GM18526 (cell line): Measurements from ENCODE around the gene MBD5.

Experiments
- POLR2A ChIP-seq: IDR thresholded peaks from 3 replicates; pipeline ENCODE4 v1.6.1; 2011; ENCODE audit not compliant: insufficient read length; ENCODE audit errors: extremely low read depth

Gene MBD5

GRCh38 chr2:148479398-148479797 is 458.5 kb downstream of the MBD5 start:
- TF ChIP-seq POLR2A, result no peak

DNA sequence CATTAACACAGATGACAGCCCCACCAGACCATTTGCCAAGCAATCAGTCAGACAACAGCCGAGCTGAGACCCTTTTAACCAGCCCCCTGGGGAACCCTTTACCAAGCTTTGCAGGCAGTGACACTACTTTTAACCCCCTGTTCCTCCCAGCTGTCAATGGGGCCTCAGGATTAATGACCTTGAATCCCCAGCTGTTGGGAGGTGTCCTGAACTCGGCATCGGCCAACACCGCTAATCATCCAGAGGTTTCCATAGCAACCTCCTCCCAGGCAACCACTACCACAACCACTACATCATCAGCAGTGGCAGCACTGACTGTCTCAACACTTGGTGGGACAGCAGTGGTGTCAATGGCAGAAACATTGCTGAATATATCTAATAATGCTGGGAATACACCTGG is 462.8 kb downstream of the MBD5 start:
- TF ChIP-seq POLR2A, result no peak

DNA sequence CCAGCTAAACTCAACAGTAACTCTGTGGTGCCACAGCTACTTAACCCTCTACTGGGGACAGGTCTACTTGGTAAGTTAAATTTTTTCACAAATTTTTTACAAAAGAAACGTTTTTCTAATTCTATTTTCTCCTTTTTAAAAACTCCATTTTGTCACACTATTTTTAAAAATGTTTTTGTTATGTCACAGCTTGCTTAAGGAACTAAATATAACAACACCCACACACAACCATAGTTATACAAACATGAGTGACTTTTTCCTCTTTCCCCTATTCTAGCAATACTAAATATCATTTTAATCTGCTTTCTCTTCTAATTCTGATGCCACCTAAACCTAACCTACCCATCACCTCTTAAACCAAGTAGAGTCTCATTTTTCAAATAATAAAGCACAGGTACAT is 463.2 kb downstream of the MBD5 start:
- TF ChIP-seq POLR2A, result no peak

DNA sequence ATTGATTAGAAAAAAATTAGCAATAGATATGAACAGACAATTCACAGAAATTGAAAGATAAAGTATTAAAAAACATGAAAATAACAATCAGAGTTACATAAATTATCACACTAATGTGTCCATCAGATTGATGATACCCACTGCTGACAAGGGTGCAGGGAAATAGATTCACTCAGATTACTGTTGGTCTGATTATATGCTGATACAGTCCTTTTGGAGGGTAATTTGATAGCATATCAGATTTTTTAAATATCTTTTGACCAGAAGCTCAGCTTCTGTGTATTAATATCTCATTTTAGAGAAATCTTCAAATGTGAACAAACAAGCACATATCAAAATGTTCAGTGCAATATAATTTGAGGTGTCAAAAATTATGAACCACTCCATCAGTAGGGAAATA is 465.8 kb downstream of the MBD5 start:
- TF ChIP-seq POLR2A, result no peak

GRCh38 chr2:148487439-148487838 is 466.5 kb downstream of the MBD5 start:
- no peak for TF ChIP-seq POLR2A

DNA sequence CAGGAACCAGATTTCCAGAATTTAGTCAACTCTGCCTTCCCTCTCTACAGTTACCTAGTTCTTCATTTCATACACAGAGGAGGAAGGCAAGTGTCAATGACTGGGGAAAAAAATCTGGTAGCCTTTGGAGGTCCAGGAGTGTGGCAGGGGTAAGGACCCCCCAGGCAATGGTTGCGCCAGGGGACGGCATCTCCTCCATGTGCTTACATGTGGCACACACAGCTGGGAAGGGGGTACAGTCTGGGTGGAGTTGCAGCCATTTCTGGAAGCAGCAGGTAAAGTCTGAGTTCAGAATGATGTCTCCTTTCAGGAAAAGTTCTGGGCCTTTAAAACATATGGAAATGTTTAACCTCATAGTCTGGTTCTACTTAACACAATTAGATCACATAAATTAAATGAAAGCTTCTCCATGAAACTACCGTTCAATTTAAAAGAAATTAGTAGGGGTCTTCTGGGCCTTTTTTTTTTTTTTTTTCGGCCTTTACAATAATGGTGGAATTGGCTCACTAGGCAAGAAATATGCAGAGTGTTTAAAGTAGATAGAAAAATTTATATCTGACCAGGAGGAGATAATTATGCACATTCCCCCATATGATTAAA is 470.0 kb downstream of the MBD5 start:
- TF ChIP-seq POLR2A, result no peak

- no peak for TF ChIP-seq POLR2A
Measured at GRCh38 chr2:148493822-148494563, 473.1 kb downstream of the MBD5 start.

GRCh38 chr2:148495586-148495985 is 474.7 kb downstream of the MBD5 start:
- no peak for TF ChIP-seq POLR2A

GRCh38 chr2:148501545-148501944 is 480.7 kb downstream of the MBD5 start:
- no peak for TF ChIP-seq POLR2A

DNA sequence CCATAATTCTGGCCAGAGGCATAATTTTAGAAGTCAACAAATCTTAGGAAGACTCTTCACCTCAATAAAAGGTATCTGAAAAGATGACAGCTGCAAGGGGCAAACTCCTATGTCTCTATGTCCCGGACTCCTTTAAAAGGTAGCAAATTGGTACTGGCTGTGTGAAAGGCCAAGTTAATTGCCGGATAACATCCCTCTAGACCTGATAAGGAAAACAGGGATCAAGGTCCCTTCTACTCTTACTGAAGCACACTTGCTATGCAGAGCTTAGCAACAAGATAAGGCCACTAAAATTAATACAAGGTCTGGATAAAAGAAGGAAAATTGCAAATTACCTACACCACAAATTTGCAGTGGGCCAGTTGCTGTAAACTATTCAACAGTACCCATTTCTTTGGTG is 482.6 kb downstream of the MBD5 start:
- no peak for TF ChIP-seq POLR2A

GRCh38 chr2:148507970-148508369 is 487.1 kb downstream of the MBD5 start:
- no peak for TF ChIP-seq POLR2A

GRCh38 chr2:148508878-148509287 is 488.0 kb downstream of the MBD5 start:
- no peak for TF ChIP-seq POLR2A

GRCh38 chr2:148509288-148509902 is 488.5 kb downstream of the MBD5 start:
- no peak for TF ChIP-seq POLR2A

DNA sequence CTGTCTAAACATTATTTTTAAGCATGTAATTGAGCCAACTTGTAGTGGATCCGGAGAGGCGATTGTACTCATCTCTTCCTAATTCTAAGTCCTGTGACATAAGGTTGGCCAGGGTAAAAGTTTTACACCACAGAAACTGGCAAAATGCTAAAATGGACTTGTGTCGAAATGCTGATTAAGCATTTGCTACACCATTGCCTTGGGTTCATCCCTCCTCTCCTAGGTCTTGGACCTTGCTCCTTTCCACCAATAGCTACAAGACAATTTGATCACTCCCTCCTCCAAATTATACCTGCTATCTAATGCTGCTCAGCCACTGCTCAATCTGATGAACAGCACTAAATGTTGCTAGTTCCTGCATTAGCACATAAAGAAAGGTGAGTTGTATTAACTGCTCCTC is 491.0 kb downstream of the MBD5 start:
- no peak for TF ChIP-seq POLR2A

GRCh38 chr2:148512501-148512900 is 491.6 kb downstream of the MBD5 start:
- TF ChIP-seq POLR2A, result no peak

- TF ChIP-seq POLR2A, result no peak
Measured at GRCh38 chr2:148513427-148513826, 492.5 kb downstream of the MBD5 start.
